ENCODE measurements around the gene C17orf75. TPM values are rescaled to one million over a fixed set of nuclear protein-coding genes. Genes with fewer than 3 reads are reported as not detected.

C17orf75 gene
- total RNA-seq, 1 experiment from 2014 or later = 46.6 TPM

GRCh38 chr17:32305049-32305448 lies 36.9 kb downstream of the C17orf75 start:
- no peak for DNase-seq (ENCODE audit: low spot score)

- DNase-seq (ENCODE audit: low spot score) = no peak
Observed at GRCh38 chr17:32303781-32304288, 38.1 kb downstream of the C17orf75 start.

GRCh38 chr17:32302860-32303649 lies 38.9 kb downstream of the C17orf75 start:
- no peak for DNase-seq (ENCODE audit: low spot score)

GRCh38 chr17:32302037-32302436 lies 39.9 kb downstream of the C17orf75 start:
- no peak for DNase-seq (ENCODE audit: low spot score)

- DNase-seq (ENCODE audit: low spot score) = no peak
Observed at GRCh38 chr17:32299580-32300164, 42.3 kb downstream of the C17orf75 start.

- no peak for DNase-seq (ENCODE audit: low spot score)
Observed at GRCh38 chr17:32298721-32299579, 43.0 kb downstream of the C17orf75 start.

GRCh38 chr17:32298298-32298697 lies 43.7 kb downstream of the C17orf75 start:
- DNase-seq (ENCODE audit: low spot score) = no peak

GRCh38 chr17:32297860-32298259 lies 44.1 kb downstream of the C17orf75 start:
- DNase-seq (ENCODE audit: low spot score) = no peak

GRCh38 chr17:32297424-32297823 lies 44.5 kb downstream of the C17orf75 start:
- no peak for DNase-seq (ENCODE audit: low spot score)

- no peak for DNase-seq (ENCODE audit: low spot score)
Observed at GRCh38 chr17:32292094-32292493, 49.9 kb downstream of the C17orf75 start.

- DNase-seq (ENCODE audit: low spot score) = no peak
Observed at GRCh38 chr17:32289471-32290070, 52.4 kb downstream of the C17orf75 start.

- DNase-seq (ENCODE audit: low spot score) = no peak
Observed at GRCh38 chr17:32288615-32289014, 53.4 kb downstream of the C17orf75 start.

- peak; percentile 32 for DNase-seq (ENCODE audit: low spot score)
Observed at GRCh38 chr17:32287804-32288511, 54.0 kb downstream of the C17orf75 start.

- no peak for DNase-seq (ENCODE audit: low spot score)
Observed at GRCh38 chr17:32286518-32286900, 55.5 kb downstream of the C17orf75 start.

- no peak for DNase-seq (ENCODE audit: low spot score)
Observed at GRCh38 chr17:32285746-32286517, 56.0 kb downstream of the C17orf75 start.

- DNase-seq (ENCODE audit: low spot score) = no peak
Observed at GRCh38 chr17:32285306-32285705, 56.7 kb downstream of the C17orf75 start.

GRCh38 chr17:32283745-32284201 lies 58.2 kb downstream of the C17orf75 start:
- no peak for DNase-seq (ENCODE audit: low spot score)

- no peak for DNase-seq (ENCODE audit: low spot score)
Observed at GRCh38 chr17:32281011-32281451, 60.9 kb downstream of the C17orf75 start.

GRCh38 chr17:32279891-32280716 lies 61.9 kb downstream of the C17orf75 start:
- no peak for DNase-seq (ENCODE audit: low spot score)

Measured in HT-29 (cell line).